SK-N-SH (cell line): ENCODE data around the gene RGPD3. TPM values are rescaled to one million over a fixed set of nuclear protein-coding genes. Genes with fewer than 3 reads are reported as not detected.

ENCODE experiments used
- CTCF ChIA-PET: fragments of 300-600, 350-600 bp; formaldehyde crosslinking; extraction: SDS; loops from one replicate; lab custom pipeline; 2021; lab: Yijun Ruan, JAX
- POLR2A ChIA-PET: fragments of 350-600 bp; sonication (Branson Sonifier 250); formaldehyde crosslinking; extraction: SDS; loops from one replicate; lab custom pipeline; 2020; ENCODE audit warnings: antibody characterized with exemption, inconsistent platforms; lab: Yijun Ruan, JAX
- DNase-seq: peaks from one replicate; pipeline ENCODE4 v3.0.0; 2012
- H2AFZ ChIP-seq: fragments of 200-600 bp; sonication (generic); 2 replicates; pipeline ENCODE4 v1.8.1; 2016; ENCODE audit warnings: antibody characterized with exemption, mild to moderate bottlenecking, low read depth
- H3F3A ChIP-seq: fragments of 200-600 bp; sonication (generic); replicated peaks from 2 replicates; pipeline ENCODE3; 2016; ENCODE audit warnings: antibody characterized with exemption, mild to moderate bottlenecking; ENCODE audit not compliant: insufficient read depth
- H3K27ac ChIP-seq, 2 experiments: fragments of 200-500 bp in 1 of 2; fragments of 200-600 bp in 1 of 2; sonication (Bioruptor generic) in 1 of 2; sonication (generic), shearing (Covaris generic) in 1 of 2; 2 replicates each; pipeline versions ENCODE4 v1.5.1 to v1.6.1; 2014 to 2016; ENCODE audit warnings: low read depth in 2 of 2, inconsistent platforms in 1 of 2, low read length in 1 of 2, mild to moderate bottlenecking in 1 of 2, mixed read lengths in 1 of 2
- H3K27me3 ChIP-seq: fragments of 200-600 bp; sonication (generic), shearing (Covaris generic); 2 replicates; pipeline ENCODE4 v1.6.1; 2016; ENCODE audit warnings: mixed run types; ENCODE audit not compliant: insufficient read depth
- H3K36me3 ChIP-seq, 2 experiments: fragments of 200-500 bp in 1 of 2; fragments of 200-600 bp in 1 of 2; sonication (Bioruptor generic) in 1 of 2; sonication (generic) in 1 of 2; replicated peaks in 1 of 2; 2 replicates each; pipeline versions ENCODE3 to v1.5.1; 2014 to 2016; ENCODE audit warnings: low read length in 1 of 2, mild to moderate bottlenecking in 1 of 2; ENCODE audit not compliant: insufficient read depth in 2 of 2, control insufficient read depth in 1 of 2
- H3K4me1 ChIP-seq, 2 experiments: fragments of 200-500 bp in 1 of 2; fragments of 200-600 bp in 1 of 2; sonication (Bioruptor generic) in 1 of 2; sonication (generic), shearing (Covaris generic) in 1 of 2; 2 replicates each; pipeline versions ENCODE4 v1.5.1 to v1.6.1; 2014 to 2016; ENCODE audit warnings: low read depth in 1 of 2, low read length in 1 of 2, mixed run types in 1 of 2; ENCODE audit not compliant: insufficient read depth in 2 of 2, control insufficient read depth in 1 of 2
- H3K4me2 ChIP-seq: fragments of 200-600 bp; sonication (generic), shearing (Covaris generic); 2 replicates; pipeline ENCODE4 v1.6.1; 2017; ENCODE audit warnings: mixed run types
- H3K4me3 ChIP-seq, 2 experiments: fragments of 200-500 bp in 1 of 2; fragments of 200-600 bp in 1 of 2; sonication (Bioruptor generic) in 1 of 2; sonication (generic), shearing (Covaris generic) in 1 of 2; 2 replicates each; pipeline versions ENCODE4 v1.5.1 to v1.8.1; 2014 to 2016; ENCODE audit warnings: low read depth in 2 of 2, inconsistent platforms in 1 of 2, low read length in 1 of 2, mild to moderate bottlenecking in 1 of 2, mixed read lengths in 1 of 2, moderate library complexity in 1 of 2
- H3K79me2 ChIP-seq: fragments of 200-600 bp; sonication (generic); 2 replicates; pipeline ENCODE4 v1.8.1; 2017; ENCODE audit warnings: mild to moderate bottlenecking; ENCODE audit not compliant: insufficient read depth
- H3K9ac ChIP-seq: fragments of 200-600 bp; sonication (generic); 2 replicates; pipeline ENCODE4 v1.6.1; 2017; ENCODE audit warnings: mixed run types
- H3K9me2 ChIP-seq: fragments of 200-600 bp; sonication (generic); 2 replicates; pipeline ENCODE4 v1.6.1; 2017; ENCODE audit warnings: mixed run types
- H3K9me3 ChIP-seq: fragments of 200-600 bp; sonication (generic); 2 replicates; pipeline ENCODE4 v1.6.1; 2017; ENCODE audit warnings: mixed run types, mild to moderate bottlenecking, moderate library complexity
- H4K20me1 ChIP-seq: fragments of 200-600 bp; sonication (generic); 2 replicates; pipeline ENCODE4 v1.6.1; 2017; ENCODE audit warnings: mild to moderate bottlenecking, mixed run types; ENCODE audit not compliant: insufficient read depth
- ELF1 ChIP-seq: IDR thresholded peaks from 2 replicates; pipeline ENCODE4 v1.4.0; 2012
- EZH2phosphoT487 ChIP-seq: fragments of 200-600 bp; sonication (generic); IDR thresholded peaks from 2 replicates; pipeline ENCODE4 v1.6.1; 2017; ENCODE audit warnings: low read depth, mixed run types, mild to moderate bottlenecking, antibody characterized with exemption, moderate library complexity, borderline replicate concordance
- FOXJ3 ChIP-seq: sonication (generic); formaldehyde crosslinking; IDR thresholded peaks from 2 replicates; pipeline ENCODE4 v1.5.1; 2020; ENCODE audit warnings: mild to moderate bottlenecking, missing genetic modification reagents
- FOXM1 ChIP-seq: IDR thresholded peaks from 2 replicates; pipeline ENCODE4 v1.4.0; 2012; ENCODE audit warnings: low read depth, mild to moderate bottlenecking
- GABPA ChIP-seq: IDR thresholded peaks from 2 replicates; pipeline ENCODE4 v1.4.0; 2012; ENCODE audit warnings: low read depth, mild to moderate bottlenecking
- GATA2 ChIP-seq: sonication (generic); formaldehyde crosslinking; IDR thresholded peaks from 2 replicates; pipeline ENCODE4 v1.5.0; 2020; ENCODE audit warnings: mild to moderate bottlenecking, missing genetic modification reagents
- MXI1 ChIP-seq: IDR thresholded peaks from 2 replicates; pipeline ENCODE4 v1.6.1; 2012; ENCODE audit warnings: mild to moderate bottlenecking, low read depth, low read length, improper control_type of control experiment
- RAD21 ChIP-seq: IDR thresholded peaks from 2 replicates; pipeline ENCODE4 v1.6.1; 2012; ENCODE audit warnings: mild to moderate bottlenecking, low read length
- RCOR1 ChIP-seq: fragments of 150-350 bp; IDR thresholded peaks from 2 replicates; pipeline ENCODE4 v1.6.1; 2017; ENCODE audit warnings: antibody characterized with exemption, low read length
- REST ChIP-seq: IDR thresholded peaks from 2 replicates; pipeline ENCODE4 v1.6.1; 2012; ENCODE audit warnings: mild to moderate bottlenecking, low read depth, low read length, moderate library complexity
- RFX5 ChIP-seq: IDR thresholded peaks from 2 replicates; pipeline ENCODE4 v1.6.1; 2012; ENCODE audit warnings: mild to moderate bottlenecking, improper control_type of control experiment, low read length
- RXRA ChIP-seq: IDR thresholded peaks from 2 replicates; pipeline ENCODE4 v1.4.0; 2012; ENCODE audit warnings: low read depth, mild to moderate bottlenecking, borderline replicate concordance
- SMC3 ChIP-seq: IDR thresholded peaks from 2 replicates; pipeline ENCODE4 v1.6.1; 2012; ENCODE audit warnings: low read depth, low read length, improper control_type of control experiment
- TEAD4 ChIP-seq: IDR thresholded peaks from 2 replicates; pipeline ENCODE4 v1.4.0; 2012; ENCODE audit warnings: mild to moderate bottlenecking, borderline replicate concordance; ENCODE audit not compliant: insufficient read depth
- ZBTB33 ChIP-seq: IDR thresholded peaks from 2 replicates; pipeline ENCODE4 v1.4.0; 2012; ENCODE audit warnings: low read depth, borderline replicate concordance
- WGBS: methylation state at CpG from one replicate; pipeline ENCODE4 v1.1.6; 2017; ENCODE audit warnings: low lambda C conversion rate; 5-methylcytosine and 5-hydroxymethylcytosine counted together
- polyA plus RNA-seq, 3 experiments: library from polyadenylated mRNA; depleted of rRNA; stranded (reverse); fragments of >200 nt; gene quantifications; 2 replicates each; pipeline ENCODE4 v1.2.3, GENCODE V29; 2012
- TF ChIP-seq, protein P1 (sequence below): fragments of 200-600 bp; sonication (generic); IDR thresholded peaks from 2 replicates; pipeline ENCODE4 v1.6.1; 2017; ENCODE audit warnings: antibody characterized with exemption, mild to moderate bottlenecking, moderate library complexity
- TF ChIP-seq, protein P2 (sequence below): IDR thresholded peaks from 2 replicates; pipeline ENCODE4 v1.4.0; 2012; ENCODE audit warnings: low read depth, borderline replicate concordance

The RGPD3 gene
- polyA plus RNA-seq, 1 of the 3 experiments (the other 2 are of a cell fraction), result 0.05 TPM

GRCh38 chr2:106358081-106358480, 110.1 kb downstream of the RGPD3 start:
- CTCF ChIA-PET, result interaction anchor here (1.1 kb wide), 1 partner anchor 8 kb away, joined by 3 read pairs; no protein-coding TSS in a partner anchor
- TF ChIP-seq, protein P1, sequence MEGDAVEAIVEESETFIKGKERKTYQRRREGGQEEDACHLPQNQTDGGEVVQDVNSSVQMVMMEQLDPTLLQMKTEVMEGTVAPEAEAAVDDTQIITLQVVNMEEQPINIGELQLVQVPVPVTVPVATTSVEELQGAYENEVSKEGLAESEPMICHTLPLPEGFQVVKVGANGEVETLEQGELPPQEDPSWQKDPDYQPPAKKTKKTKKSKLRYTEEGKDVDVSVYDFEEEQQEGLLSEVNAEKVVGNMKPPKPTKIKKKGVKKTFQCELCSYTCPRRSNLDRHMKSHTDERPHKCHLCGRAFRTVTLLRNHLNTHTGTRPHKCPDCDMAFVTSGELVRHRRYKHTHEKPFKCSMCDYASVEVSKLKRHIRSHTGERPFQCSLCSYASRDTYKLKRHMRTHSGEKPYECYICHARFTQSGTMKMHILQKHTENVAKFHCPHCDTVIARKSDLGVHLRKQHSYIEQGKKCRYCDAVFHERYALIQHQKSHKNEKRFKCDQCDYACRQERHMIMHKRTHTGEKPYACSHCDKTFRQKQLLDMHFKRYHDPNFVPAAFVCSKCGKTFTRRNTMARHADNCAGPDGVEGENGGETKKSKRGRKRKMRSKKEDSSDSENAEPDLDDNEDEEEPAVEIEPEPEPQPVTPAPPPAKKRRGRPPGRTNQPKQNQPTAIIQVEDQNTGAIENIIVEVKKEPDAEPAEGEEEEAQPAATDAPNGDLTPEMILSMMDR, result no peak
- TF ChIP-seq GATA2 (CRISPR knock-in tag) (no peak), EZH2phosphoT487 (no peak), GABPA (no peak), RXRA (no peak), FOXJ3 (no peak), RCOR1 (no peak), SMC3 (no peak), ELF1 (no peak), MXI1 (no peak), ZBTB33 (no peak), TEAD4 (no peak), REST (no peak), RFX5 (no peak), RAD21 (no peak), FOXM1 (no peak)
- TF ChIP-seq, protein P2, sequence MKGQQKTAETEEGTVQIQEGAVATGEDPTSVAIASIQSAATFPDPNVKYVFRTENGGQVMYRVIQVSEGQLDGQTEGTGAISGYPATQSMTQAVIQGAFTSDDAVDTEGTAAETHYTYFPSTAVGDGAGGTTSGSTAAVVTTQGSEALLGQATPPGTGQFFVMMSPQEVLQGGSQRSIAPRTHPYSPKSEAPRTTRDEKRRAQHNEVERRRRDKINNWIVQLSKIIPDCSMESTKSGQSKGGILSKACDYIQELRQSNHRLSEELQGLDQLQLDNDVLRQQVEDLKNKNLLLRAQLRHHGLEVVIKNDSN, result no peak
- H3K9me2 ChIP-seq, result no peaks in the 10 kb centered on the region

More at GRCh38 chr2:106358081-106358480, 110.1 kb downstream of the RGPD3 start:
- Histone ChIP-seq H3K4me1 (no peaks in the 10 kb centered on the region), H3K36me3 (no peaks in the 10 kb centered on the region), H3K27me3 (no peaks in the 10 kb centered on the region), H3K79me2 (no peaks in the 10 kb centered on the region), H3K27ac (no peak overlapping the region), H2AFZ (no peak overlapping the region), H3K4me2 (no peak overlapping the region), H4K20me1 (no peaks in the 10 kb centered on the region), H3F3A (no peaks in the 10 kb centered on the region), H3K9me3 (no peaks in the 10 kb centered on the region), H3K4me3 (no peak overlapping the region), H3K9ac (no peak overlapping the region)
- POLR2A ChIA-PET, result no interaction called here
- DNase-seq, result no peak
- 58% methylated on average over 5 of the region's 5 CpGs for WGBS
